ENCODE measurements around the gene FAM13A.
A peak's percentile ranks its signal among the peaks of the same experiment; 100 is the strongest.

The FAM13A gene

GRCh38 chr4:88989990-88990389 lies 67.0 kb downstream of the FAM13A start:
- H3K4me3 ChIP-seq (ENCODE audit: low read depth, low read length): no peak overlapping the region
- DNase-seq (ENCODE audit: low read depth, low spot score): no peak
- ChIA-PET CTCF (interaction anchor here (1.1 to 2.2 kb wide), 2 partner anchors 12 to 317 kb away, joined by 3 to 6 read pairs; no protein-coding TSS in a partner anchor), POLR2A (no interaction called here)
- TF ChIP-seq, protein P1, sequence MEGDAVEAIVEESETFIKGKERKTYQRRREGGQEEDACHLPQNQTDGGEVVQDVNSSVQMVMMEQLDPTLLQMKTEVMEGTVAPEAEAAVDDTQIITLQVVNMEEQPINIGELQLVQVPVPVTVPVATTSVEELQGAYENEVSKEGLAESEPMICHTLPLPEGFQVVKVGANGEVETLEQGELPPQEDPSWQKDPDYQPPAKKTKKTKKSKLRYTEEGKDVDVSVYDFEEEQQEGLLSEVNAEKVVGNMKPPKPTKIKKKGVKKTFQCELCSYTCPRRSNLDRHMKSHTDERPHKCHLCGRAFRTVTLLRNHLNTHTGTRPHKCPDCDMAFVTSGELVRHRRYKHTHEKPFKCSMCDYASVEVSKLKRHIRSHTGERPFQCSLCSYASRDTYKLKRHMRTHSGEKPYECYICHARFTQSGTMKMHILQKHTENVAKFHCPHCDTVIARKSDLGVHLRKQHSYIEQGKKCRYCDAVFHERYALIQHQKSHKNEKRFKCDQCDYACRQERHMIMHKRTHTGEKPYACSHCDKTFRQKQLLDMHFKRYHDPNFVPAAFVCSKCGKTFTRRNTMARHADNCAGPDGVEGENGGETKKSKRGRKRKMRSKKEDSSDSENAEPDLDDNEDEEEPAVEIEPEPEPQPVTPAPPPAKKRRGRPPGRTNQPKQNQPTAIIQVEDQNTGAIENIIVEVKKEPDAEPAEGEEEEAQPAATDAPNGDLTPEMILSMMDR (IDR thresholded peaks at IDR 0.05; ENCODE audit: insufficient read depth, low read length, missing control alignments): no peak

DNA sequence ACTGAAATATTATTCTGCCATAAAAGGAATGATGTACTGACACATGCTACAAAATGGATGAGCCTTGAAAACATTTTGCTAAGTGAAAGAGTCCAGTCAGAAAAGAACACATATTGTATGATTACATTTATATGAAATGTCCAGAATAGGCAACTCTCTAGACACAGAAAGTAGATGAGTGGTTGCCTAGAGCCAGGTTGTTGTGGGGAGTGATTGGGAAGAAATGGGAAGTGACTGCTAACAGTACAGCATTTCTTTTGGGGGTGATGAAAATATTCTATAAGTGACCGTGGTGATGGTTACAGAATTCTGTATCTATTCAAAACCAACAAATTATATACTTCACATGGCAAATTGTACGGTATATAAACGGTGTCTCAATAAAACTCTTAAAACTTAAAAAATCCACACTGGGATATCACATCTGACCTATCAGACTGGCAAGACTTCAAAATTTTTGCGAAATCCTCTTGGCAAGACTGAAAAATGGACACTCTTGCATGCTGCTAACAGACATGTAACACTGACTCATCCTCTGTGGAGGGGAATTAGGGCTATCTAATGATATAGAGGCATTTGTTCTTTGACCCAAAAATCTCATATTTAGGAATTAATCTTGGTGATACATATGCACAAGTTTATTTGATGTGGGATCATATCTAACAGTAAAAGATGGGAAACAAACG lies 71.8 kb downstream of the FAM13A start:
- TF ChIP-seq, protein P1 (IDR thresholded peaks at IDR 0.05; ENCODE audit: insufficient read depth, low read length, missing control alignments): no peak
- no peak overlapping the region for H3K4me3 ChIP-seq (ENCODE audit: low read depth, low read length)
- CTCF ChIA-PET: no interaction called here
- POLR2A ChIA-PET: no interaction called here
- DNase-seq (ENCODE audit: low read depth, low spot score): peak; percentile 51

DNA sequence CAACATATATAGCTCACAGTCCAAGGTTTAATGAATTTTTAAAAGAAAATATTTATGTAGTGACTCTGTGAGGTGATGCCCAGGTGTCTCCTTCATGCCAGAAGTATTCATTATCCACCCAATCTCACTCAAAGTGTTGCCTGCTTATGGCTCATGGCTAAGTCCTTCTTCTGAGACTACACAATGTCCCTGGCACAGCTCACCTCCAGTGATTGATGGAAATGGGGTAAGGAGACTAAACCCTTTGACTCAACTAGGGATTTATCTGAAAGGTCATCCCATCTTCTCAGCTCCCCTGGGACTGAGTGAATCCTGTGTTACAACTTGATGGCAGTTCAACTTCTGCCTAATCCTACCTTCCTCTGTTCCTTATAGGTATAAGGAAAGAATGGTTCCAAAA lies 74.2 kb downstream of the FAM13A start:
- DNase-seq (ENCODE audit: low read depth, low spot score): no peak
- TF ChIP-seq, protein P1 (IDR thresholded peaks at IDR 0.05; ENCODE audit: insufficient read depth, low read length, missing control alignments): no peak
- no peak overlapping the region for H3K4me3 ChIP-seq (ENCODE audit: low read depth, low read length)
- ChIA-PET POLR2A (no interaction called here), CTCF (no interaction called here)

- CTCF ChIA-PET: no interaction called here
- TF ChIP-seq, protein P1 (IDR thresholded peaks at IDR 0.05; ENCODE audit: insufficient read depth, low read length, missing control alignments): no peak
- H3K4me3 ChIP-seq (ENCODE audit: low read depth, low read length): no peak overlapping the region
- DNase-seq (ENCODE audit: low read depth, low spot score): no peak
- POLR2A ChIA-PET: no interaction called here
Observed at GRCh38 chr4:88981993-88982392, 75.0 kb downstream of the FAM13A start.

- ChIA-PET POLR2A (no interaction called here), CTCF (no interaction called here)
- peak; percentile 14 for DNase-seq (ENCODE audit: low read depth, low spot score)
Observed at GRCh38 chr4:88981556-88981955, 75.4 kb downstream of the FAM13A start.

GRCh38 chr4:88979276-88979675 lies 77.7 kb downstream of the FAM13A start:
- H3K4me3 ChIP-seq (ENCODE audit: low read depth, low read length): no peak overlapping the region
- TF ChIP-seq, protein P1 (IDR thresholded peaks at IDR 0.05; ENCODE audit: insufficient read depth, low read length, missing control alignments): no peak
- POLR2A ChIA-PET: interaction anchor here (0.6 kb wide), 1 partner anchor 30 kb away, joined by 3 read pairs; no protein-coding TSS in a partner anchor
- CTCF ChIA-PET: interaction anchor here (0.6 kb wide), 1 partner anchor 140 kb away, joined by 3 read pairs; no protein-coding TSS in a partner anchor
- no peak for DNase-seq (ENCODE audit: low read depth, low spot score)

More at GRCh38 chr4:88981556-88981955, 75.4 kb downstream of the FAM13A start:
- TF ChIP-seq, protein P1 (IDR thresholded peaks at IDR 0.05; ENCODE audit: insufficient read depth, low read length, missing control alignments): no peak
- H3K4me3 ChIP-seq (ENCODE audit: low read depth, low read length): no peak overlapping the region

All from AG04449 (cell line).